GM19324 (cell line): ENCODE results near the gene PRR20G.
"Not testable (repeated sequence)": the region's sequence is repeated elsewhere in the genome, so short reads cannot be mapped to it uniquely, and the experiment has no call there.

Source experiments
- ATAC-seq: cut with Tn5 transposase; IDR thresholded peaks from one replicate; pipeline ENCODE4 v1.9.1; 2021; ENCODE audit warnings: mild to moderate bottlenecking, moderate library complexity; ENCODE audit not compliant: unreplicated experiment, low FRiP score

The PRR20G gene

DNA sequence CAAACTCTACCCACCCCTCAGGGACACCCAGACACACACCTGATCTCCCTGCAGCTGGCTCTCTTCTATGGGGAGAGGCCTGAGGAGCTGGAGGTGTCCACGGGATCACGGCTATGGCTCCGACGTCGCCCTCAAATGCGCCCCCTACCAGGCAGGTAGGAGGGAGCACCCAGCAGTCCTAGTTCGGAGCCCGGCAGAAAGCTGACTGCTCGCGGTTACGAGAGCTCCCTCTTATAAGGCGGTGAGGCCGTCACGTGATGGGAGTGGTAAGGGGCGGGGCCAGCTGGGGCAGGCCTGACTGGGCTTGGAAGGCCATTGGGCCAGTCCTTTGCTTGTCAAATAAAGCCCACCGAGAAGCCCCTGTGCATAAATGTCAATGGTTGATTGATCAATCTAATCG, at the start of gene PRR20G:
TSS of gene PRR20G (minus strand) at position 207 of the 400 bp plus-strand sequence. CDS start 681 bp downstream, outside the sequence.
- no peak for ATAC-seq

DNA sequence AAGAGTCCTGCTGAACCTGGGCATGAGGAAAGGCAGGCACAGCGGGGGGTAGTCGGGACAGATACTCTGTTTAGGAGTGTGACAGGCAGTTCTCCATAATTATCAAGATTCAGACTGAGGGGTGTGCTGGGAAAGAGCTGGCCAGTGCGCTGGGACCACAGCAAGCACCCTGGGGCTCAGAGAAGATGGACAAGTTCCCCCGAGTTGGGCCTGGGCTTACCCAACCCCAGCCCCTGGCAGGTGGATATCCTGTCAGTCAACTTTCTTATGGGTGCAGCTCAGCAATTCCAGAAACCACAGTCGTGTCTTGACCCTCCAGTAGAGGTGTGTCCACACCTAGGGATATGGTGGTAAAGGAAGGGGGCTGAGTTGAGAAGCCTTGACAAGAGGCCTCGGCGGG, 49.2 kb upstream of the PRR20G start:
- no peak for ATAC-seq

DNA sequence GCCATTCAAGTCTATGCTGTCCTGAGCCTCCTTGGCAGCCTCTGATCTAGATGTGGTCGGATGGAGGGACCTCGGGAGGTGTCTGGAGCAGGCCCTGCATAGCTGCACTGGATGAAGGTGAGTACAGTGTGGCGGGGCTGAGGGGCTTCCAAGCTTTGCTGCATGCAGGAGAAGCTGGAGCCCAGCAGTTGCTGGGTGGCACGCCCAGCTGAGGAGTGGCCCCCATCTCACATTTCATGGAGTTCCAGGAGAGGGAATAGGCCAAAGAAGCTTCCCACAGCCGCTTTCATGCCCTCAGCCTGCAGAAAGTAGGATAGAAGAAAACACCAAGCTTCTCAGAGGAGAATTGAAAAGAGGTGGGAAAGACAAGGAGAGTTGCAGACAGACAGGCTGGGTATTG, 48.3 kb upstream of the PRR20G start:
- ATAC-seq: no peak

DNA sequence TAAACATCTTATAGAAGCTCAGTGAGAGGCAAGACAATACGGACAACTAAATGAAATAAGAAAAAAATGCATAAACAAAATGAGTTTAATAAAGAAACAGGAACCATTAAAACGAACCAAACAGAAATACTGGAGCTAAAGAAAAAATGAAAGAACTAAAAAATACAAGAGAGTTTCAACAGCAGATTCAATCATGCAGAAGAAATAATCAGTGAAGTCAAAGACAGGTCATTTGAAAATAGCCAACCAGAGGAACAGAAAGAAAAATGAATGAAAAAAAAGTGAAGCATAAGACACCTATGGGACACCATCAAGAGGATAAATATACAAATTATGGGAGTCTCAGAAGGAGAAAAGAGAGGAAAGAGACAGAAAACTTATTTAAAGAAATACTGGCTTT, 42.5 kb upstream of the PRR20G start:
- ATAC-seq: no peak

DNA sequence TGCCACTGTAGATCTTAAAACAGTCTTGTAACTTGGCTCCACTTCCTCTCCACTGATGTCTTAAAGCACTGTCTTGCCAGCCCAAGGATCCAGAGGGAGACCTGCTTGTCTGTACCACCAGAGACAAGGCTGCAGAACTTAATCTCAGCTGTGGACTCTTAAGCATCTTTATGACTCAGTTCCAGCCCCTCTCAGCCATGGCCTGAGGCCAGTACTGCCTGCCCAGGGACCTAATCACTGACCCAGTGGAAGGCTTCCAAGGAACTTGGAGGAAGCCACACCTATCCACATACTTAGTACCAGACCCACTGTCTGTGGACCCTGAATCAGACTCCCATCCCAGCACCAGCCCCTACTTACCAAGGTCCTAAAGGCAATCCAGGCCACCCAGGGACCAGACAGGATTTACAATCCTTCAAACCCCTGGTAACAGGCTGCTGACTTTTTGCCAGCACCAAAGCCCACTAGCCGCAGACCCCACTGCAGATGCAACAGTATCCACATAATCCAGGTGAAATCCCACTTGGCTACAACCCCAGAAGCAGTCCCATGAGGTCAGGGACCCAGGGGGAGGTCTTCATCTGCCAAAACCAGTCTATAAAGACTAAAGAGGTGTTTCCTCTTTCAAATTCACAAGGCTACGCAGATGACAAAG, 41.9 kb upstream of the PRR20G start:
- ATAC-seq: no peak

DNA sequence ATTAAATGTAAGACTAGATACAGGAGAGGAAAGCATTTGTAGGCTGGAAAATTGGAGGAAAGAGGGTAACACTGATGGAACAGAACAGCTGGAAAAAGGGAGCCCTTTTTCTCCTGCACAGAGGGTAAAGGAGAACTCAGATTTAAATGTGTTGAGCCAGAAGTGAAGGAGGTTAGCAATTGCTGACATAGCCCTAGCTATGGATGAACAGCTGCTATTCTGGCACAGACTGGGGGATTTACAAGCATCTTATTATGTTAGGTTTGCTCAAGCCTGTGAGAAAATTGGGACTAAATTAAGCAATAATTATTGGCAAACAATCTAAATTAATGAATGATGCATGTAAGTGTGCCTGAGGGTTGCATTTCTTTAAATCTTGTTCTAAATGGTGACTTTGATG, 40.6 kb upstream of the PRR20G start:
- ATAC-seq: no peak

DNA sequence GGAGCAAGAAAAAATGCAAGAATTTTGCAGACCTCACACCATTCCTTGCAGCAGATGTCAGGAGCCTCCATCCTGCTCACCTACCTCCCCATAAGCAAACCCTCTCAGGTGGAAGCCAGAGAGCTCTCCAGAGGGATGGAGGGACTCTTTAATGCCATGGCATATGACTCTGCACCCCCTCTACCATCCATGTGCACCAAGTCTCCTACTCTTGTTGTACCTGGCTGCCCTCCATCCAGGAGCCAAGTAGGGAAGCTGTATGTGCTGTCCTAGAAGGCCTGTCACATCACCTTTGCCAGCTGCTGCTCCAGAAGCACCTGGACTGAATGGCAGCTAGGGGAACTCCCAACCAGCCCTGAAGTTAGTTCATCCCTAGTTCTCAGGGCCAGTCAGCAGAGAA, 38.5 kb upstream of the PRR20G start:
- no peak for ATAC-seq

DNA sequence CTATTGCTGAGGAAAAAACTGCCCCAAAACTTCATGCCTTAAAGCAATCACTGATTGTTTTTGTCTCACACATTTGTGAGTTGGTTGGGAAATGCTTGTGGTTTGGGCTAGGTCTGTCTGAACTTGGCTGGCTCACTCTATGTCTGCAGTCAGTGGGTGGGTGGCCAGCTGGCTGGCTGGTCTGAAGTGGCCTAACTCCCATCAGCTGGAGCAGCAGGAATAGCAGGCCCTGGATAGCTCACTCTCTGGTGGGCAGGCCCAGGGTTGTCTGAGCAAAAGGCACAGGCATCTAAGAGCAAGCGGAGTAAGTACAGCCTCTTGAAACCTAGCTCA, 37.7 kb upstream of the PRR20G start:
- ATAC-seq: no peak

DNA sequence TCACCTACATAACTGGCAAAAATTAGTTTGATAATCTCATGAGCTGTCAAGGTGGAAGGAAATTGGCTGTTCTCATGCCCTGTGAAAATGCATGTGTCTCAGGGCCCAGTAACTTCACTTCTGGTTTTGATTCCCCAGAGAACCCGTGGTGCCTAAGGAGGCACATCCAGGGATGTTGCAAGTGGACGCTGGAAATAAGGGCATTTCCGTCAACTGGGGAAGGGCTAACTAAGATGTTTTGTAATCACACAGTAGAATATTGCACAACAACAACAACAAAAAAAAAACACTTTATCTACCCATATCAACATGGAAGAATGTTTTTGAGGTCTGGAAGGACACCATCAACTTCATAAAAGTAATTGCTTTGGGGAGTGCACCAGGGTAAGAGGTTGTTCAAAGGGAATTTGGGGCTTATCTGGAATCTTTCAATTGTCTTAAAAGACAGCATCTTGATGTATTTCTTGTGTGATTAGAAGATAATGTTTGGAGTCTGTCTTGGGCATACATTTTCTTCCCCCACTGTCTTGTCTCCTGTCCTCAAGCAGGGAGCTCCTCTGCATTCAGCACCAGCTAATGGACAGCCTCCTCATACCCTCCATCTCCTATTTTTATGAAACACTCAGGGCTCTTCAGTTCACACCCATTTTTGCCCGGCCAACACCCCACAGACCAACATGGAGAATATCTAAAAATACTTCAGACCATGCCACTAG, 37.2 kb upstream of the PRR20G start:
- ATAC-seq: no peak

DNA sequence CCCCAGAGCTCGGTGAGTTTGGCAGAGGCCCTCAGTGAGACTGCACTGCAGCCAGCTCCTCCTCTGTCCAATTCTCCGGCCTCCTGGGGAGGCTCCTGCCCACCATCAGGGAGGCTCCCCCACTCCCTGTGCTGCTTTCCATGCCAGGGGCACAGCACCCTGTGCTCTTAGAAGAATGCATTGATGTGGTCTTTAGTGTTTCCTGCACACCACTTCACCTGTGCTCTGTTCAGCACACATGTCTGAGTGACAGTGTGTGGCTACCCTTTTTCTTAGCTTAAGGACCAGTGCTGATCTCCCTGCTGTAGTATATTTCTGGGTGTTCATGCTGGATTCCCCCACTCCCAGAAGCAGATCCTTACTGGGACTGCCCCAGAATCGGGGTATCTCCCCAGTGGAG, 36.2 kb upstream of the PRR20G start:
- ATAC-seq: no peak

DNA sequence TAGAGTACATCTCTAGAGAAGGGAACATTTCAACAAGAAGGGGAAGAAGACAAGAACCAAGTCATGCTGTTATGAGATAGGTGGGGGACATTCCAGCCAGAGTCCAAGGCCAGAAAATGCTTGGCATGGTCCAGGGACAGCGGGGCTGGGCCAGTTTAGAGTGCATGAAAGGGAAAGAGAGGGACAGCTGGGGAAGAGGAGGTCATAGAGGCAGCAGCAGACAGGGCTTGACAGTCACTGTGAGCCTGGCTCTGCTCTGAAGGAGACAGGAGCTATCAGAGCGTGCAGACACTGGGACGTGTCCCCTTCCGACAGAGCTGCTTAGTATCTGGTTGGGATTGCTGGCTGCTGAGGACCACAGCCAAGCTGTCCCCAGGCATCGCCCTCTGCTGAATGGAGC, 35.7 kb upstream of the PRR20G start:
- ATAC-seq: no peak

DNA sequence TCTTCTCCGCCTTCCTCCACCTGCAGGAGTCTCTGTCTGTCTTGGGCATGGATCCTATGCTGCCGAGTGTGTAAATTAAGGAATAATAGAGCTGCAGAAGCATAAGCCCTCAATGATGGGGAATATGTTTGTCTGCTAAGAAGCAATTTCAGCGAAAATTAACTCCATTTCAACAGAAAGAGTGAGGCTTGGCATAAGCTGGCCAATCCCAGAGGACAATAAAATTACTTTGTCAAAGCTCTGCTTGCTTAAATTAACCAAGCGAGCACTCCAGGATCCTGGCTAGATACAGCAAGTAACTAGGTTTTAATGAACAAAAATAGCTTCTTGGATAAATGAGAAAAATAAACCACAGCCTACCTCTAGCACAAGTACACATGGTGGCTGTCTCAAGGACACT, 33.5 kb upstream of the PRR20G start:
- ATAC-seq: no peak

DNA sequence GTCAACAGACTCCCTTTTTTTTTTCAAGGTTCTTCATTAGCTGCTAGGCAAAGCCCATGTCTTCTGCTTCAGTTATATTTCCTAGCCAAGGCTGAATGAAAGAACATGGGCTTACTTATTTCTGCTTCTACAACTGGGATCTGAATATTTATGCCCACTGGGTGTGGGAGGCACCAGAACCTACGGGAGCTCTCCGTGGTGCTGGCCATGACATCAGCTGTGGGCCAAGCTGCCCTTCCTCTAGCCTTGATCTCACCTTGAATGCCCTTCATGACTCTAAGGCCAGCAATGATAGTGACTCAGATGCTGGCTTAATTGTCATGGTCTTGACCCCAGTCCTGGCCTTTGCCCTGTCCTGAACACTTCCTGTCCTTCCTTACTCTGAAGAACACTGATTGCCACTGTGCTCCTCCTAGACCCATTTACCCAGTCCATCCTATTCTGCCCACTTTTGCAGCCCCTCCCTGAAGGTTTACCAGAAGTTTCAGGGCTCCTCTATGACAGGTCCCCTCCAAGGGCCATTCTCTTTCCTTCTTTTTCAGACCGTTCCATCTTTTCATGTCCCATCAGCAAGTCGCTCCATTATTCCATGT, 32.8 kb upstream of the PRR20G start:
- ATAC-seq: no peak

DNA sequence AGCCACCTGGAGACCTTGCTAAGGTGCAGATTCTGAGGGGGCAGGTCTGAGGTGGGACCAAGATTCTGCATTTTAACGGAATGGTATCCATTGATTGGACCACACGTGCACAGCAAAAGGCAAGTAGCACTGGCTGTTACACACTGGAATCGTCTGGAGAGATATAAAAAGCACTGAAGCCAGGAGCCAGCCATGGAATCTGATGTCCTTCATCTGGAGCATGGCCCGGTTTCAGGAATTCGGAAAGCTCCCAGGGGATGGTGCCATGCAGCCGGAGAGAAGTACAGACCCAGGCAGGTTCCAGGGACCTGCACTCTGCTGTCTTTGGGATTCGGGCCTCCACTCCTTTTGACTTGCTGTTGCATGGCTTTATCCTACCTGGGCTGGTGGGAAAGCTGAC, 28.8 kb upstream of the PRR20G start:
- no peak for ATAC-seq

DNA sequence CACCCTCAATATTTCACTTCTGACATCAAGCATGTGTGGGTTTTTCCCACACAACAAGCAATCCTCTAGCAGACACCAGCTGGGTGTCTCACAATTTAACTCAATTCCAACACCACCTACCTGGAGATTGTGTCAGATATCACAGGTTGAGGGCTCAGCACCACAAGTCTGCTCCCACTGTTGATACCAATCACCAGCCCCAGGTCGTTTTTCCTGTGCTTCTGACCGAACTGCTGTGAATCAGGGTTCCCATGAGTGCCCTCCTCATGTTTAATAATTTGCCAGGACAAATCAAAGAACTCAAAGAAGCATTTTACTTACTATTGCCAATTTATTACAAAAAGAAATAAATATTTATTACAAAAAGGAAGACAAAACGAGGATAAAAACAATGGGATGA, 25.0 kb upstream of the PRR20G start:
- no peak for ATAC-seq

DNA sequence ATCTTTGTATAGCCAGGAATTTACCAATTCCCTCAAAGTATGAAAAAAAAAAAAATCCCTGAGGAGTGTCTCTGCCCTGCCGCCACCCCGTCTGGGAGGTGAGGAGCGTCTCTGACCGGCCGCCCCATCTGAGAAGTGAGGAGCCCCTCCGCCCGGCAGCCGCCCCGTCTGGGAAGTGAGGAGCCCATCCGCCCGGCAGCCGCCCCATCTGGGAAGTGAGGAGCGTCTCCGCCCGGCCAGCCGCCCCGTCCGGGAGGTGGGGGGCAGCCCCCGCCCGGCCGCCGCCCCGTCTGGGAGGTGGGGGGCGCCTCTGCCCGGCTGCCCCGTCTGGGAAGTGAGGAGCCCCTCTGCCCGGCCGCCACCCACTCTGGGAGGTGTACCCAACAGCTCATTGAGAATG, 21.0 kb upstream of the PRR20G start:
- not testable (repeated sequence) for ATAC-seq

DNA sequence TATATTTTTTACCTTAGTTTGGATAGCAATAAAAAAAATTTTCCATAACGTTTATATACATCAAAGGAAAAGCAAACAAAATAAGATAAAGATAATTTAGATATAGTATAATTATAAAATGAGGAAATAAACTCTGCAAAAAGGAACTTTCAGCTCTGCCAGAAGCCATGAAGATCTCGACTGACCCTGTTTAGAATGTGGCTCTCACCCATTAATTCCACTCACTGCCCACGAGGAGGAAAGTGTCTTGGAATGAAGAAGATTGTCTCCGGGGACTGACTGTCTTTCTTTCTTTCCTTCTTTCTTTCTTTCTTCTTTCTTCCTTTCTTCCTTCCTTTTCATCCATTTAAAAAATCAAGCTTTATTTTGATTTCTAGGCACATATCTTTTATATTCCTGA, 20.1 kb upstream of the PRR20G start:
- no peak for ATAC-seq

DNA sequence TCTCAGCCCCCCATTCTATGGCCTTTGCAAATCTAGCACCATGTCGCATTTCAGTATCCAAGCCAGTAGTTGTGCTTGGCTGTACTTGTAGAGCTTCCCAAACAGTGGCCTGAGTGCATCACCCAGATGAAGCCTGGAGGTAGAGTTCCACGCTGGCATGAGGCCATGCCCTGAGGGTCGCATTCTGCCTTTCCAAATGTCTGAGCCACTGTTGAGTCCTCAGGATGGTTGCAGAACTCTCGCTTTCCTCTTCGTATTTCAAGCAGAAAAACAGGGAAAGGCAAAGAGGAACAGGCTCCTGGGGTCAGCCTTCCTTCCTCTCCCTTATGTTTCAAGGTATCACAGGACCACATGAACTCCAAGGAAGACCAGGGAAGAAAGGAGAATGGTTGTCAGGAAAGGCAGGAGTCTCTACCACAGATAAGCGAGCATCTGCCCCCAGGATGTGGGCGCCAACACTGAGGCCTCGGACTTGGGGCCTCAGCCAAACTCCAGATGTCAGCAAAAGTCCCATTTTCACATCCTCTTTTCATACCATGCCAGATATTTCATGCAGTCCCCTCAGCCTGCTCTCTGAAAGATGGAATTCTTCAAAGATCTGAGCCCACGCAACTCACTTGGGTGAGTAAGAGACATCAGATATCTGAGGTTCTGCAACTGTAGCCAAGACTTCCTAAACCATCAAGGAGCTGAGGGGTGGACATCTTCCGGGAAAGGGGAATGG, 19.4 kb upstream of the PRR20G start:
- ATAC-seq: no peak

DNA sequence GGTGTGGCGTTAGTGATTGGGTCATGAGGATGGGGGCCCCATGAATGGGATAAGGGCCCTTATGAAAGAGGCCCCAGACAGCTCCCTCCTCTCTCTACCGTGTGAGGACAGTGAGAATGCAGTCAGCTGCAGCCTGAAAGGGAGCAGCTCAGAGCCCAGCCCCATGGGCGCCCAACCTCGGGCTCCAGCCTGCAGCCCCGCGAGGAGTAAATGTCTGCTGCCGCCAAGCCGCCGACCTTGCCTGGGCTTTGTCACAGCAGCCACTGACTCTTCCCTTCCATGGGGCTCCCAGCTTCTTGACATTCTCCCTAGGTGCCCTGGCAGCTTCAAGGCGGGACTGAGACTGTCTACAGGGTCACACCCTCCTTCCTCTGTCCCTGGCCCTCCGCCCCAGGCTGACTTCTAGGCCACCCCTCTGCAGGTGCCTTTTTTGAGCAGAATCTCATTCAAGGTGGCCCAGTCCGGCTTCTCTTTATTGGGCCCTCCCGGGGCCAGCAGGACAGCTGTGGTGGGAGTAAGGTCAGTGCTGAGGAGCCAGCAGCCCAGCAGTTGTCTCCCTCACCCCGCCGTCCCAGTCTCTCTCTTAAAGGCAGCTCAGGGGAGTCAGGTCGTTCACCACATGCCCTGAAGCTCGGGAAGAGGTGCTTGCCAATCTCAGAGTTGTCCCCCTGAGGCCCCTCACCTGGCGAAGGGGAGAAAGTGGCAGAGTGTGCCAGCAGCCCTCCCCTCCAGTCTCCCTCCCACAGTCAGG, 18.7 kb upstream of the PRR20G start:
- ATAC-seq: no peak

DNA sequence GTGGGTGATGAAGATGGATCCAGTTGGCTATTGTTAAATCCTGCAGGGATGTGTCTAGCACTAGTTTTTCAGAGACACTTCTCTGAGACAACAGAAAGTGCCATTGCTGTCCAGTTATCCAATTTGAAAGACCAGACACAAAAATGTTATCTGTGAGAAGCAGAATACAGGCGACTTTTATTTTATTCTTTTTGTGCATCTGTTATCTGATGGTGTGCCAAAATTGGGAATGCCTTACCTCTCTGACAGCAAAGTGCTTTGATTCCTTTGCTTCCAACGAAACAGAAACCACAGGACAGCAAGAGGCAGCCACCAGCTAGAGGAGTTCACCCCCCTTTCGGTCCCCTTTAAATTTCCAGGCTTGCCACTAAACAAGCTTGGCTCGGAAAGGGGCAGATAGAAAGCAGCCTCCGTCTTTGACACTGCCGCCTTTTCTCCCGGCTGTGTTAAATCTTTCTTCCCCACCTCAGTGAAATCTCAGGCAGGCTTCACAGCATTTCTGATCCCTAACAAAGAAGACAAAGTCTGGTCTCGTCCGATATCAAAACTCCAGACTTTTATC, 17.7 kb upstream of the PRR20G start:
- no peak for ATAC-seq
